Effector memory CD4-positive, alpha-beta T cell (primary cell): Measurements from ENCODE around the gene AGAP1.

Source experiments
- DNase-seq, 3 donors: peaks; one replicate each; pipeline ENCODE4 v3.0.0-alpha.2; 2020
- H3K27ac ChIP-seq: 2 replicates; pipeline ENCODE4 v1.7.0; 2013; ENCODE audit warnings: mild to moderate bottlenecking, low read length, moderate library complexity; ENCODE audit not compliant: insufficient read depth, poor library complexity, severe bottlenecking
- H3K27me3 ChIP-seq: replicated peaks from 2 replicates; pipeline ENCODE4 v1.7.0; 2013; ENCODE audit warnings: mild to moderate bottlenecking, low read length; ENCODE audit not compliant: insufficient read depth, control insufficient read depth, poor library complexity, severe bottlenecking
- H3K36me3 ChIP-seq: 2 replicates; pipeline ENCODE4 v1.7.0; 2013; ENCODE audit warnings: mild to moderate bottlenecking, low read length, moderate library complexity; ENCODE audit not compliant: control insufficient read depth, insufficient read depth
- H3K4me1 ChIP-seq: 2 replicates; pipeline ENCODE4 v1.7.0; 2013; ENCODE audit warnings: low read length, mild to moderate bottlenecking; ENCODE audit not compliant: control insufficient read depth, insufficient read depth, poor library complexity, severe bottlenecking
- H3K4me3 ChIP-seq: 2 replicates; pipeline ENCODE4 v1.7.0; 2013; ENCODE audit warnings: low read length, low read depth, mild to moderate bottlenecking; ENCODE audit not compliant: insufficient read depth, poor library complexity, severe bottlenecking
- H3K9me3 ChIP-seq: 2 replicates; pipeline ENCODE4 v1.7.0; 2013; ENCODE audit warnings: mild to moderate bottlenecking, low read length, moderate library complexity; ENCODE audit not compliant: control insufficient read depth

AGAP1 gene

GRCh38 chr2:235793163-235793752 is 299.4 kb downstream of the AGAP1 start:
- DNase-seq = no peak
- Histone ChIP-seq H3K27ac (no peak overlapping the region), H3K36me3 (no peaks in the 10 kb centered on the region), H3K9me3 (no peaks in the 10 kb centered on the region), H3K4me3 (no peak overlapping the region), H3K27me3 (no peaks in the 10 kb centered on the region), H3K4me1 (no peaks in the 10 kb centered on the region)

- no peaks in the 10 kb centered on the region for H3K27me3 ChIP-seq
- H3K4me3 ChIP-seq = no peak overlapping the region
- DNase-seq = no peak
- no peaks in the 10 kb centered on the region for H3K4me1 ChIP-seq
- no peak overlapping the region for H3K27ac ChIP-seq
- H3K36me3 ChIP-seq = no peaks in the 10 kb centered on the region
- no peaks in the 10 kb centered on the region for H3K9me3 ChIP-seq
Observed at GRCh38 chr2:235799281-235799680, 305.4 kb downstream of the AGAP1 start.

- Histone ChIP-seq H3K36me3 (no peaks in the 10 kb centered on the region), H3K4me3 (no peak overlapping the region), H3K27me3 (no peaks in the 10 kb centered on the region), H3K4me1 (no peaks in the 10 kb centered on the region), H3K9me3 (no peaks in the 10 kb centered on the region), H3K27ac (no peak overlapping the region)
- DNase-seq = no peak
Observed at GRCh38 chr2:235802542-235802941, 308.7 kb downstream of the AGAP1 start.

GRCh38 chr2:235803028-235803427 is 309.2 kb downstream of the AGAP1 start:
- Histone ChIP-seq H3K9me3 (no peaks in the 10 kb centered on the region), H3K4me3 (no peak overlapping the region), H3K36me3 (no peaks in the 10 kb centered on the region), H3K27me3 (no peaks in the 10 kb centered on the region), H3K4me1 (no peaks in the 10 kb centered on the region), H3K27ac (no peak overlapping the region)
- DNase-seq = no peak

GRCh38 chr2:235804676-235805075 is 310.8 kb downstream of the AGAP1 start:
- H3K36me3 ChIP-seq = no peaks in the 10 kb centered on the region
- no peak overlapping the region for H3K4me3 ChIP-seq
- DNase-seq = no peak
- H3K4me1 ChIP-seq = no peaks in the 10 kb centered on the region
- no peak overlapping the region for H3K27ac ChIP-seq
- no peaks in the 10 kb centered on the region for H3K9me3 ChIP-seq
- no peaks in the 10 kb centered on the region for H3K27me3 ChIP-seq

- H3K4me3 ChIP-seq = no peak overlapping the region
- no peak for DNase-seq
Observed at GRCh38 chr2:235806986-235807750, 313.3 kb downstream of the AGAP1 start.

GRCh38 chr2:235808366-235808765 is 314.5 kb downstream of the AGAP1 start:
- H3K27me3 ChIP-seq = no peaks in the 10 kb centered on the region
- H3K4me3 ChIP-seq = no peak overlapping the region
- H3K27ac ChIP-seq = no peak overlapping the region
- H3K4me1 ChIP-seq = no peaks in the 10 kb centered on the region
- no peaks in the 10 kb centered on the region for H3K9me3 ChIP-seq
- no peak for DNase-seq
- H3K36me3 ChIP-seq = no peaks in the 10 kb centered on the region

More at GRCh38 chr2:235806986-235807750, 313.3 kb downstream of the AGAP1 start:
- H3K4me1 ChIP-seq = no peaks in the 10 kb centered on the region
- H3K9me3 ChIP-seq = no peaks in the 10 kb centered on the region
- no peaks in the 10 kb centered on the region for H3K36me3 ChIP-seq
- no peak overlapping the region for H3K27ac ChIP-seq
- H3K27me3 ChIP-seq = no peaks in the 10 kb centered on the region

GRCh38 chr2:235810252-235810651 is 316.4 kb downstream of the AGAP1 start:
- Histone ChIP-seq H3K27ac (no peak overlapping the region), H3K36me3 (no peaks in the 10 kb centered on the region), H3K4me3 (no peak overlapping the region), H3K4me1 (no peaks in the 10 kb centered on the region), H3K9me3 (no peaks in the 10 kb centered on the region), H3K27me3 (no peaks in the 10 kb centered on the region)
- no peak for DNase-seq

GRCh38 chr2:235810846-235811245 is 317.0 kb downstream of the AGAP1 start:
- Histone ChIP-seq H3K27ac (no peak overlapping the region), H3K27me3 (no peaks in the 10 kb centered on the region), H3K36me3 (no peaks in the 10 kb centered on the region), H3K4me1 (no peaks in the 10 kb centered on the region), H3K4me3 (no peak overlapping the region), H3K9me3 (no peaks in the 10 kb centered on the region)
- no peak for DNase-seq

- no peaks in the 10 kb centered on the region for H3K27me3 ChIP-seq
- no peak overlapping the region for H3K4me3 ChIP-seq
- H3K4me1 ChIP-seq = no peaks in the 10 kb centered on the region
- no peaks in the 10 kb centered on the region for H3K36me3 ChIP-seq
- no peaks in the 10 kb centered on the region for H3K9me3 ChIP-seq
- no peak overlapping the region for H3K27ac ChIP-seq
- no peak for DNase-seq
Observed at GRCh38 chr2:235811446-235812184, 317.8 kb downstream of the AGAP1 start.
